T-cell (primary cell): Measurements from ENCODE around the gene OPTN. TPM values are rescaled to one million over a fixed set of nuclear protein-coding genes. Genes with fewer than 3 reads are reported as not detected.

Source experiments
- total RNA-seq, 35 experiments: library from RNA in 6 of 35; stranded (reverse) in 6 of 35; fragments of 120-200 nt in 1 of 35; gene quantifications; one replicate each; pipeline versions ENCODE4 v1.2.1 to v1.2.4 and lab custom pipeline; 2013 to 2026

OPTN gene
- total RNA-seq, 5 donors from 2014 or later (not counting 1 experiment from before 2014, with no cell fraction given), result 87.7 to 115 (median 94.9) TPM

Other genes starting within 250 kb of the OPTN start
- gene CCDC3, start 98.5 kb upstream of the OPTN start, total RNA-seq, result under 1 TPM in 3 of 5 donors, not detected in 2; 0.06 to 0.20 (median 0.16) TPM
- 1 to 10 TPM in 2 of 5 donors, under 1 TPM in 3; 0.65 to 1.4 (median 0.82) TPM for gene MCM10, start 61.4 kb downstream of the OPTN start, total RNA-seq
- not detected for gene UCMA, start 134.2 kb downstream of the OPTN start, total RNA-seq
- 10 to 100 TPM in 2 of 5 donors, 1 to 10 TPM in 3; 9.3 to 10.9 (median 9.8) TPM for gene PHYH, start 199.9 kb downstream of the OPTN start, total RNA-seq
- gene SEPHS1, start 248.1 kb downstream of the OPTN start, total RNA-seq, result 10 to 100 TPM; 24.0 to 34.6 (median 29.2) TPM